OCI-LY3 (cell line): ENCODE results near the gene STK32B.

Source experiments
- CTCF ChIP-seq: fragments of 200-600, 300-600 bp; sonication (generic); IDR thresholded peaks from 2 replicates; pipeline ENCODE4 v1.5.1; 2014; ENCODE audit warnings: antibody characterized with exemption, low read length, low read depth
- EZH2phosphoT487 ChIP-seq: fragments of 200-600 bp; shearing (Covaris generic); IDR thresholded peaks from 2 replicates; pipeline ENCODE4 v1.6.1; 2018; ENCODE audit warnings: antibody characterized with exemption, mixed run types, low read depth

GRCh38 chr4:5204781-5205180, 153.5 kb downstream of the STK32B start:
- TF ChIP-seq CTCF (no peak), EZH2phosphoT487 (no peak)
